Natural killer cell (primary cell): Measurements from ENCODE around the gene EPC1. TPM values are rescaled to one million over a fixed set of nuclear protein-coding genes. Genes with fewer than 3 reads are reported as not detected.

Experiments
- ATAC-seq, 3 donors: fragments of 150-1000 bp in 2 of 3; fragments of 200-7000 bp in 1 of 3; cut with Tn5 transposase; 1 replicate in 1 of 3; 2 replicates in 2 of 3; pipeline ENCODE4 v1.10.0; 2021; ENCODE audit warnings: mild to moderate bottlenecking in 2 of 3, moderate library complexity in 2 of 3
- DNase-seq, 2 donors: peaks; one replicate each; pipeline versions ENCODE4 v3.0.0 to v3.0.0-alpha.2; 2013 to 2021; ENCODE audit warnings: mixed read lengths in 1 of 2
- H3K27ac ChIP-seq: one replicate; pipeline ENCODE4 v1.5.1; 2013; ENCODE audit warnings: mild to moderate bottlenecking, low read length
- H3K27me3 ChIP-seq: one replicate; pipeline ENCODE4 v1.6.1; 2013; ENCODE audit warnings: low read length; ENCODE audit not compliant: control insufficient read depth, insufficient read depth
- H3K36me3 ChIP-seq: one replicate; pipeline ENCODE4 v1.6.1; 2013; ENCODE audit warnings: low read length; ENCODE audit not compliant: control insufficient read depth, insufficient read depth
- H3K4me1 ChIP-seq: one replicate; pipeline ENCODE4 v1.6.1; 2013; ENCODE audit warnings: low read length; ENCODE audit not compliant: control insufficient read depth, insufficient read depth
- H3K4me3 ChIP-seq: one replicate; pipeline ENCODE4 v1.5.1; 2013; ENCODE audit warnings: low read length
- H3K9me3 ChIP-seq: one replicate; pipeline ENCODE4 v1.6.1; 2013; ENCODE audit warnings: low read length; ENCODE audit not compliant: control insufficient read depth, insufficient read depth
- H3K27ac Mint-ChIP-seq, 2 donors: one replicate each; pipeline ENCODE4 v1.8.0; 2022; ENCODE audit warnings: mild to moderate bottlenecking in 2 of 2, mixed read lengths in 2 of 2, moderate library complexity in 1 of 2
- H3K27me3 Mint-ChIP-seq, 2 donors: one replicate each; pipeline ENCODE4 v1.8.0; 2022; ENCODE audit warnings: low read depth in 2 of 2, mixed read lengths in 2 of 2
- H3K36me3 Mint-ChIP-seq: one replicate; pipeline ENCODE4 v1.8.0; 2022; ENCODE audit warnings: mixed read lengths
- H3K4me1 Mint-ChIP-seq, 2 donors: one replicate each; pipeline ENCODE4 v1.8.0; 2022; ENCODE audit warnings: mixed read lengths in 2 of 2
- H3K4me3 Mint-ChIP-seq: one replicate; pipeline ENCODE4 v1.8.0; 2022; ENCODE audit warnings: mild to moderate bottlenecking, moderate library complexity, mixed read lengths
- H3K9me3 Mint-ChIP-seq, 2 donors: one replicate each; pipeline ENCODE4 v1.8.0; 2022; ENCODE audit warnings: mixed read lengths in 2 of 2
- WGBS: methylation state at CpG from one replicate; pipeline ENCODE4 v1.1.7; 2013; ENCODE audit warnings: missing lambda C conversion rate; ENCODE audit not compliant: insufficient coverage; 5-methylcytosine and 5-hydroxymethylcytosine counted together
- intact Hi-C: fragments of 100-400 bp; cut with micrococcal nuclease; formaldehyde crosslinking; loops from one replicate; pipeline ENCODE4 v1.14.2; 2022
- total RNA-seq, 4 donors: library from RNA; stranded (reverse); fragments of 120-200 nt in 1 of 4; gene quantifications; one replicate each; pipeline versions ENCODE4 v1.2.3 to v1.2.4, GENCODE V29; 2013 to 2022
- TF ChIP-seq, protein P1 (sequence below): fragments of 200-600 bp; IDR thresholded peaks from one replicate; pipeline ENCODE4 v1.8.0; 2022; ENCODE audit warnings: antibody characterized with exemption

Gene EPC1
- total RNA-seq, 3 donors from 2014 or later (not counting 1 experiment from before 2014, with no cell fraction given), result 155 to 178 (median 161) TPM

GRCh38 chr10:32340596-32341180 is 6.3 kb downstream of the EPC1 start:
- Mint-ChIP-seq H3K27ac (peak overlapping the region in 1 of 2 donors; percentile 83), H3K27me3 (no peaks in the 10 kb centered on the region), H3K4me1 (peaks cover 78 to 80% of the 10 kb centered on the region in 2 donors), H3K4me3 (peak overlapping the region; percentile 19), H3K36me3 (no peaks in the 10 kb centered on the region), H3K9me3 (no peaks in the 10 kb centered on the region)
- Histone ChIP-seq H3K4me1 (peaks cover 41% of the 10 kb centered on the region), H3K36me3 (peaks cover 13% of the 10 kb centered on the region), H3K4me3 (no peak overlapping the region), H3K27ac (no peak overlapping the region), H3K9me3 (no peaks in the 10 kb centered on the region), H3K27me3 (no peaks in the 10 kb centered on the region)
- ATAC-seq, result no peak
- intact Hi-C loops, result loop anchor here (10.0 kb wide), 1 partner anchor 286 kb away; the partner anchor contains the start of gene KIF5B
- WGBS, result 46% methylated on average over 4 of the region's 4 CpGs
- no peak for DNase-seq
- TF ChIP-seq, protein P1, sequence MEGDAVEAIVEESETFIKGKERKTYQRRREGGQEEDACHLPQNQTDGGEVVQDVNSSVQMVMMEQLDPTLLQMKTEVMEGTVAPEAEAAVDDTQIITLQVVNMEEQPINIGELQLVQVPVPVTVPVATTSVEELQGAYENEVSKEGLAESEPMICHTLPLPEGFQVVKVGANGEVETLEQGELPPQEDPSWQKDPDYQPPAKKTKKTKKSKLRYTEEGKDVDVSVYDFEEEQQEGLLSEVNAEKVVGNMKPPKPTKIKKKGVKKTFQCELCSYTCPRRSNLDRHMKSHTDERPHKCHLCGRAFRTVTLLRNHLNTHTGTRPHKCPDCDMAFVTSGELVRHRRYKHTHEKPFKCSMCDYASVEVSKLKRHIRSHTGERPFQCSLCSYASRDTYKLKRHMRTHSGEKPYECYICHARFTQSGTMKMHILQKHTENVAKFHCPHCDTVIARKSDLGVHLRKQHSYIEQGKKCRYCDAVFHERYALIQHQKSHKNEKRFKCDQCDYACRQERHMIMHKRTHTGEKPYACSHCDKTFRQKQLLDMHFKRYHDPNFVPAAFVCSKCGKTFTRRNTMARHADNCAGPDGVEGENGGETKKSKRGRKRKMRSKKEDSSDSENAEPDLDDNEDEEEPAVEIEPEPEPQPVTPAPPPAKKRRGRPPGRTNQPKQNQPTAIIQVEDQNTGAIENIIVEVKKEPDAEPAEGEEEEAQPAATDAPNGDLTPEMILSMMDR, result no peak

GRCh38 chr10:32338262-32338661 is 8.7 kb downstream of the EPC1 start:
- TF ChIP-seq, protein P1, result no peak
- Histone ChIP-seq H3K27me3 (no peaks in the 10 kb centered on the region), H3K4me1 (peaks cover 39% of the 10 kb centered on the region), H3K27ac (no peak overlapping the region), H3K9me3 (no peaks in the 10 kb centered on the region), H3K36me3 (no peaks in the 10 kb centered on the region), H3K4me3 (no peak overlapping the region)
- H3K4me1 Mint-ChIP-seq, result peaks cover 78 to 79% of the 10 kb centered on the region in 2 donors
- DNase-seq, result no peak
- no peaks in the 10 kb centered on the region for H3K9me3 Mint-ChIP-seq
- ATAC-seq, result peak in 1 of 3 donors; percentile 46
- H3K27ac Mint-ChIP-seq, result peak overlapping the region; percentile 74 to 93
- intact Hi-C loops, result no loop called here
- WGBS, result 91% methylated on average over 3 of the region's 3 CpGs
- no peaks in the 10 kb centered on the region for H3K36me3 Mint-ChIP-seq
- H3K4me3 Mint-ChIP-seq, result peak overlapping the region; percentile 57
- no peaks in the 10 kb centered on the region for H3K27me3 Mint-ChIP-seq

GRCh38 chr10:32337350-32337749 is 9.6 kb downstream of the EPC1 start:
- no peaks in the 10 kb centered on the region for H3K27me3 ChIP-seq
- no peaks in the 10 kb centered on the region for H3K27me3 Mint-ChIP-seq
- no peak overlapping the region for H3K27ac ChIP-seq
- H3K27ac Mint-ChIP-seq, result peak overlapping the region; percentile 74 to 93
- no peaks in the 10 kb centered on the region for H3K9me3 Mint-ChIP-seq
- H3K4me3 ChIP-seq, result no peak overlapping the region
- H3K9me3 ChIP-seq, result no peaks in the 10 kb centered on the region
- H3K4me1 ChIP-seq, result peaks cover 45% of the 10 kb centered on the region
- H3K36me3 ChIP-seq, result peaks cover 3% of the 10 kb centered on the region
- H3K4me1 Mint-ChIP-seq, result peaks cover 84% of the 10 kb centered on the region in 2 donors
- peak overlapping the region; percentile 18 for H3K4me3 Mint-ChIP-seq
- H3K36me3 Mint-ChIP-seq, result no peaks in the 10 kb centered on the region
- intact Hi-C loops, result no loop called here
- no peak for DNase-seq
- TF ChIP-seq, protein P1, result no peak
- WGBS, result 92% methylated on average over 1 of the region's 1 CpG
- ATAC-seq, result no peak

DNA sequence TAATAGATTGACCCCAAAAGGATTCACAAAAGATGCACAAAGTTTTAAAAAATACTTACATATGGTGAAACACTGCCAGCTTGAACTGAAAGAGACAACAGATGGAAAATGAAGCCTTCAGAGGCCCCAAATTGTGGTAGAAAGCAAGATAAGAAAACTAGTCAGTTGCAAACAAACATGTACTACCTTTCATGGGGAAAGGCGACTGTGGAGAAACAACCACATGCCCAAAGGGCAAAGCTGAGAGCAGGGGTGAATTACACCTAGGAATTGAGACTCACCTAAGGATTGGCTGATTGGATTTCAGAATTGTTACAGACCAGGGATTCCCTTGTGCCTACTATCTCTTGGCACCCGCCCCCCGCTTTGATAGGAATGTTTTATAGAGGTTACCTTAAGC is 13.1 kb downstream of the EPC1 start:
- Histone ChIP-seq H3K36me3 (peaks cover 3% of the 10 kb centered on the region), H3K27me3 (no peaks in the 10 kb centered on the region), H3K4me3 (no peak overlapping the region), H3K4me1 (peaks cover 47% of the 10 kb centered on the region), H3K27ac (peak overlapping the region; percentile 3), H3K9me3 (no peaks in the 10 kb centered on the region)
- Mint-ChIP-seq H3K4me3 (no peak overlapping the region), H3K36me3 (no peaks in the 10 kb centered on the region), H3K9me3 (no peaks in the 10 kb centered on the region), H3K27ac (peak overlapping the region; percentile 67 to 93), H3K4me1 (peaks cover 84 to 95% of the 10 kb centered on the region in 2 donors), H3K27me3 (no peaks in the 10 kb centered on the region)
- ATAC-seq (no peak), DNase-seq (no peak)
- TF ChIP-seq, protein P1, result no peak
- intact Hi-C loops, result loop anchor here (2.0 kb wide), 2 partner anchors 13 to 15 kb away; partner anchors contain the start of gene EPC1
- 80% methylated on average over 3 of the region's 3 CpGs for WGBS
